GM12878 (cell line): ENCODE data around the gene NAV2. TPM values are rescaled to one million over a fixed set of nuclear protein-coding genes. Genes with fewer than 3 reads are reported as not detected.

Experiments
- ATAC-seq: fragments of 200-7000 bp; cut with Tn5 transposase; 3 replicates; pipeline ENCODE4 v1.9.1; 2020; ENCODE audit warnings: mild to moderate bottlenecking, moderate library complexity
- BruUV-seq: library from RNA; stranded (reverse); fragments of 400-500 nt; replicated peaks from 2 replicates; lab custom pipeline; 2021; lab: Mats Ljungman, UMichigan
- CTCF ChIA-PET: fragments of 300-600 bp; sonication (Branson Sonifier 250); formaldehyde crosslinking; extraction: SDS; loops from one replicate; lab custom pipeline; 2021; ENCODE audit warnings: inconsistent platforms; lab: Yijun Ruan, JAX
- POLR2A ChIA-PET: fragments of 350-600 bp; formaldehyde crosslinking; extraction: SDS; loops from one replicate; lab custom pipeline; 2021; ENCODE audit warnings: inconsistent platforms; lab: Charles Lee
- RAD21 ChIA-PET: fragments of 300-600 bp; sonication (Branson Sonifier 250); formaldehyde crosslinking; loops from one replicate; lab custom pipeline; 2023; ENCODE audit warnings: antibody characterized with exemption; ENCODE audit not compliant: unreplicated experiment; lab: Charles Lee
- SMC1A ChIA-PET: fragments of 300-600 bp; sonication (Branson Sonifier 250); formaldehyde crosslinking; loops from one replicate; lab custom pipeline; 2023; ENCODE audit not compliant: unreplicated experiment, uncharacterized antibody; lab: Charles Lee
- DNase-seq: peaks from one replicate; pipeline ENCODE4 v3.0.0-alpha.2; 2011; ENCODE audit warnings: low read depth, low spot score
- FAIRE-seq: peaks from 3 replicates; lab custom pipeline; 2011; peaks lifted over from hg19 to GRCh38; lab: Jason Lieb, UNC
- H2AFZ ChIP-seq: 2 replicates; pipeline ENCODE4 v1.6.0; 2011; ENCODE audit warnings: low read depth, low read length, control low read depth; ENCODE audit not compliant: control insufficient read depth
- H3K27ac ChIP-seq: 2 replicates; pipeline ENCODE4 v1.5.1; 2011; ENCODE audit warnings: control low read depth; ENCODE audit not compliant: control insufficient read depth, insufficient read depth
- H3K27me3 ChIP-seq, 2 experiments: replicated peaks in 1 of 2; 2 replicates each; pipeline versions ENCODE4 v1.6.0 to v1.6.1; 2011; ENCODE audit warnings: low read length in 1 of 2; ENCODE audit not compliant: control insufficient read depth in 2 of 2, insufficient read depth in 2 of 2
- H3K36me3 ChIP-seq, 2 experiments: 2 replicates each; pipeline ENCODE4 v1.5.1; 2011; ENCODE audit warnings: low read length in 1 of 2; ENCODE audit not compliant: control insufficient read depth in 2 of 2, insufficient read depth in 2 of 2
- H3K4me1 ChIP-seq: 2 replicates; pipeline ENCODE4 v1.6.1; 2011; ENCODE audit warnings: mild to moderate bottlenecking, low read length, moderate library complexity, mixed read lengths; ENCODE audit not compliant: control insufficient read depth, insufficient read depth
- H3K4me2 ChIP-seq: 2 replicates; pipeline ENCODE4 v1.6.0; 2011; ENCODE audit warnings: control low read depth; ENCODE audit not compliant: control insufficient read depth, insufficient read depth
- H3K4me3 ChIP-seq: fragments of 200-600 bp; sonication (generic); 2 replicates; pipeline ENCODE4 v1.5.1; 2016
- H3K79me2 ChIP-seq: 2 replicates; pipeline ENCODE4 v1.6.0; 2011; ENCODE audit warnings: low read length; ENCODE audit not compliant: control insufficient read depth, insufficient read depth
- H3K9ac ChIP-seq: 2 replicates; pipeline ENCODE4 v1.8.0; 2011; ENCODE audit warnings: low read length, control low read depth, mixed read lengths; ENCODE audit not compliant: control insufficient read depth, insufficient read depth
- H3K9me3 ChIP-seq: replicated peaks from 3 replicates; pipeline ENCODE4 v1.5.1; 2011; ENCODE audit warnings: mild to moderate bottlenecking, low read length; ENCODE audit not compliant: control insufficient read depth, insufficient read depth
- H4K20me1 ChIP-seq: 2 replicates; pipeline ENCODE4 v1.6.0; 2011; ENCODE audit not compliant: control insufficient read depth, insufficient read depth
- CHD1 ChIP-seq: IDR thresholded peaks from 2 replicates; pipeline ENCODE4 v1.6.1; 2012; ENCODE audit warnings: low read depth, low read length, improper control_type of control experiment
- HDAC2 ChIP-seq: fragments of 200-600 bp; sonication (generic); IDR thresholded peaks from 2 replicates; pipeline ENCODE4 v1.6.1; 2017
- JUNB ChIP-seq: IDR thresholded peaks from 2 replicates; pipeline ENCODE4 v1.6.1; 2016; ENCODE audit warnings: antibody characterized with exemption, mild to moderate bottlenecking
- NBN ChIP-seq: fragments of 450-650 bp; IDR thresholded peaks from 2 replicates; pipeline ENCODE4 v1.6.1; 2016
- RAD21 ChIP-seq: IDR thresholded peaks from 2 replicates; pipeline ENCODE4 v1.6.1; 2011; ENCODE audit warnings: mild to moderate bottlenecking, low read depth, low read length, moderate library complexity; ENCODE audit not compliant: insufficient read depth
- SIX5 ChIP-seq: IDR thresholded peaks from 2 replicates; pipeline ENCODE4 v1.6.1; 2011; ENCODE audit warnings: mild to moderate bottlenecking, low read depth, low read length, moderate library complexity; ENCODE audit not compliant: severe bottlenecking
- SMAD5 ChIP-seq: IDR thresholded peaks from 2 replicates; pipeline ENCODE4 v1.6.1; 2016; ENCODE audit warnings: antibody characterized with exemption, low read depth
- SUPT20H ChIP-seq: IDR thresholded peaks from 2 replicates; pipeline ENCODE4 v1.6.1; 2011; ENCODE audit warnings: low read depth, mild to moderate bottlenecking, low read length, moderate library complexity, borderline replicate concordance; ENCODE audit not compliant: control insufficient read depth
- TCF3 ChIP-seq: IDR thresholded peaks from 2 replicates; pipeline ENCODE4 v1.6.1; 2012; ENCODE audit warnings: low read depth, mild to moderate bottlenecking, low read length, borderline replicate concordance; ENCODE audit not compliant: insufficient read depth
- YBX1 ChIP-seq: fragments of 450-650 bp; IDR thresholded peaks from 2 replicates; pipeline ENCODE4 v1.6.1; 2016; ENCODE audit warnings: antibody characterized with exemption
- YY1 ChIP-seq: IDR thresholded peaks from 2 replicates; pipeline ENCODE4 v1.6.1; 2011; ENCODE audit warnings: low read depth, mild to moderate bottlenecking, low read length
- ZBTB40 ChIP-seq: fragments of 450-650 bp; IDR thresholded peaks from 2 replicates; pipeline ENCODE4 v1.6.1; 2016; ENCODE audit warnings: mild to moderate bottlenecking, moderate library complexity, borderline replicate concordance
- WGBS: methylation state at CpG from one replicate; pipeline ENCODE4 v1.1.6; 2016; ENCODE audit warnings: low lambda C conversion rate; ENCODE audit not compliant: insufficient replicate concordance, insufficient coverage; ENCODE audit errors: missing lambda C conversion rate; 5-methylcytosine and 5-hydroxymethylcytosine counted together
- in situ Hi-C: fragments of 300-500 bp; cut with MboI; formaldehyde crosslinking; loops from 9 replicates; pipeline ENCODE4 v1.14.3; 2018; ENCODE audit warnings: mixed read lengths
- intact Hi-C: fragments of 100-400 bp; cut with micrococcal nuclease; formaldehyde crosslinking; loops from one replicate; pipeline ENCODE4 v1.14.2; 2022; ENCODE audit not compliant: unreplicated experiment
- polyA plus RNA-seq, 11 experiments: library from polyadenylated mRNA; depleted of rRNA in 4 of 11; unstranded in 6 of 11; stranded (reverse) in 5 of 11; fragments of >200 nt; fragmentation: Nextera tagmentation in 4 of 11; fragmentation: Illumina TruSeq in 1 of 11; extraction: Ambion mirVana in 4 of 11; extraction: Trizol in 1 of 11; gene quantifications; 1 replicate in 1 of 11; 2 replicates in 10 of 11; pipeline versions ENCODE4 v1.2.1 to v1.2.3, GENCODE V29; 2011 to 2016; ENCODE audit warnings: inconsistent platforms in 2 of 11, missing spikeins in 2 of 11, low read depth in 1 of 11
- total RNA-seq, 4 experiments: library from RNA; depleted of rRNA in 3 of 4; stranded (reverse); fragments of >200 nt in 3 of 4; fragmentation: Illumina TruSeq in 1 of 4; extraction: Trizol in 1 of 4; gene quantifications; 2 replicates each; pipeline versions ENCODE4 v1.2.1 to v1.2.3, GENCODE V29; 2013 to 2021
- TF ChIP-seq, protein P1 (sequence below): IDR thresholded peaks from 2 replicates; pipeline ENCODE4 v1.6.1; 2012; ENCODE audit warnings: low read depth, low read length, improper control_type of control experiment

The NAV2 gene
- total and polyA plus RNA-seq, 10 of the 15 experiments (the other 5 are each of a cell fraction or from before 2014, with no cell fraction given): 0.35 to 6.1 (median 1.1) TPM

DNA sequence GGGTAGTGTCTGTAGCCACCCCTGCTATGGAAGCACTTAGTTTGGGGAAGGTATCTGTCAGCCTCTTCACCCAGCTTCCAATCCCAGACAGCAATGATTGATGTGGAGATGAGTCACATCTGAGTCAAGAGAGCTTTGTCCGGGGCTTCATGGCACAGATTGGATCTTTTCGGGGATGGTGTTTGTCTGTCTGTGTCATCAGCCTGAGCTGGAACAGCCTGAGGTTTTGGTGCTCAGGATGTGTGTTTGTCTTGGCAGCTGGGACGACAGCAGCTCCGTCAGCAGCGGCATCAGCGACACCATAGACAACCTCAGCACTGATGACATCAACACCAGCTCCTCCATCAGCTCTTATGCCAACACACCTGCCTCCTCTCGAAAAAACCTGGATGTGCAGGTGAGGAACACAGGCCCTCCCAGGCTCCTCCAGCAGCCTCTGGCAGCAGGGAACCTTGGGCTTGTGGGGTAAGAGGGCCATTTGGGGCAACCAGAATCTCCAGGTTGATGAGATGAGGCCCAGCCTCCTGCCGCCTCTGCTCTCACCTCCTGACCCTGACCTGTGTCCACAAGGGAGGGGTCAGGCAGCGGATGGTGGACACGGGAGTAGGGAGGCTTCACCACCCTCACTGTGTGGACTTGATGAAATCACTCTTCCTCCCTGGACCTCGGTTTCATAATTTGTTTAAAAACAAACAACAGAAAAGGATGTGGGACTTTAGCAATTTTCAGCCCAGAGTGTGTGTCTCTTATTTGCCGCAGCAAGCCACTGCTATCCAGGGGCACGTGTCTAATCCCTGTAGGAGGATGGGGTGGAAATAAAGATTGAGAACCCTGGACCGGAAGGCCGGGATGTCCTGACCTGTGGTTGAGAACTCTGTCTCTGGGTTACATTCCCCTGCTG lies 323.3 kb downstream of the NAV2 start:
- FAIRE-seq: no peak
- Histone ChIP-seq H3K36me3 (no peaks in the 10 kb centered on the region), H4K20me1 (no peaks in the 10 kb centered on the region), H3K9ac (no peak overlapping the region), H3K27me3 (no peaks in the 10 kb centered on the region), H2AFZ (no peak overlapping the region), H3K4me2 (no peak overlapping the region), H3K4me1 (no peaks in the 10 kb centered on the region), H3K79me2 (no peaks in the 10 kb centered on the region), H3K9me3 (no peaks in the 10 kb centered on the region), H3K4me3 (no peak overlapping the region), H3K27ac (no peak overlapping the region)
- in situ Hi-C loops: no loop called here
- no TSS peak for BruUV-seq
- WGBS: 51% methylated on average over 14 of the region's 15 CpGs
- ChIA-PET RAD21 (no interaction called here), SMC1A (no interaction called here), POLR2A (no interaction called here), CTCF (interaction anchor here (1.0 to 1.1 kb wide), 2 partner anchors 75 to 97 kb away, joined by 3 read pairs; no protein-coding TSS in a partner anchor)
- intact Hi-C loops: no loop called here
- ATAC-seq: no peak
- no peak for TF ChIP-seq HDAC2
- TF ChIP-seq, protein P1, sequence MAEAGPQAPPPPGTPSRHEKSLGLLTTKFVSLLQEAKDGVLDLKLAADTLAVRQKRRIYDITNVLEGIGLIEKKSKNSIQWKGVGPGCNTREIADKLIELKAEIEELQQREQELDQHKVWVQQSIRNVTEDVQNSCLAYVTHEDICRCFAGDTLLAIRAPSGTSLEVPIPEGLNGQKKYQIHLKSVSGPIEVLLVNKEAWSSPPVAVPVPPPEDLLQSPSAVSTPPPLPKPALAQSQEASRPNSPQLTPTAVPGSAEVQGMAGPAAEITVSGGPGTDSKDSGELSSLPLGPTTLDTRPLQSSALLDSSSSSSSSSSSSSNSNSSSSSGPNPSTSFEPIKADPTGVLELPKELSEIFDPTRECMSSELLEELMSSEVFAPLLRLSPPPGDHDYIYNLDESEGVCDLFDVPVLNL: no peak
- TF ChIP-seq SIX5: no peak
- no peak for TF ChIP-seq YBX1
- TF ChIP-seq RAD21: no peak
- no peak for TF ChIP-seq ZBTB40
- no peak for TF ChIP-seq TCF3
- TF ChIP-seq NBN: no peak
- TF ChIP-seq CHD1: no peak
- TF ChIP-seq SUPT20H: no peak
- no peak for TF ChIP-seq YY1
- TF ChIP-seq SMAD5: no peak
- no peak for TF ChIP-seq JUNB
- DNase-seq: no peak
